Stomach (tissue), 9 donors: ENCODE results near the gene TBCK. TPM values are rescaled to one million over a fixed set of nuclear protein-coding genes. Genes with fewer than 3 reads are reported as not detected.

ENCODE experiments used
- DNase-seq, 2 donors: peaks; one replicate each; pipeline versions ENCODE4 v3.0.0 to v3.0.0-alpha.2; 2013 to 2019
- H3K27ac ChIP-seq, 5 donors: fragments of 200-600 bp in 4 of 5; sonication (generic) in 4 of 5; one replicate each; pipeline ENCODE4 v1.5.1; 2013 to 2019; ENCODE audit warnings: mild to moderate bottlenecking in 1 of 5, moderate library complexity in 1 of 5
- H3K27me3 ChIP-seq, 3 donors: fragments of 200-600 bp; sonication (generic); one replicate each; pipeline ENCODE4 v1.5.1; 2017 to 2019; ENCODE audit warnings: mixed run types in 1 of 3
- H3K36me3 ChIP-seq, 4 donors: fragments of 200-600 bp; sonication (generic); 1 replicate in 3 of 4; 2 replicates in 1 of 4; pipeline ENCODE4 v1.5.1; 2016 to 2019
- H3K4me1 ChIP-seq, 4 donors: fragments of 200-600 bp; sonication (generic); one replicate each; pipeline ENCODE4 v1.5.1; 2016 to 2019
- H3K4me3 ChIP-seq, 4 donors: fragments of 200-600 bp; sonication (generic) in 3 of 4; one replicate each; pipeline ENCODE4 v1.5.1; 2016 to 2019; ENCODE audit warnings: mild to moderate bottlenecking in 1 of 4
- H3K9me3 ChIP-seq, 4 donors: fragments of 200-600 bp; sonication (generic); one replicate each; pipeline ENCODE4 v1.5.1; 2016 to 2019
- CTCF ChIP-seq, 7 experiments: fragments of 450-650 bp in 4 of 7; fragments of 200-600 bp in 3 of 7; sonication (generic) in 3 of 7; IDR thresholded peaks; one replicate each; pipeline ENCODE4 v1.5.1; 2016 to 2019; ENCODE audit warnings: antibody characterized with exemption in 7 of 7, control low read depth in 2 of 7, mild to moderate bottlenecking in 1 of 7
- EP300 ChIP-seq: sonication (generic); formaldehyde crosslinking; IDR thresholded peaks from one replicate; pipeline ENCODE4 v1.6.1; 2017; ENCODE audit warnings: antibody characterized with exemption
- POLR2A ChIP-seq, 4 donors: fragments of 450-650 bp; IDR thresholded peaks; one replicate each; pipeline ENCODE4 v1.6.1; 2016; ENCODE audit warnings: antibody characterized with exemption in 4 of 4, control low read depth in 2 of 4, mild to moderate bottlenecking in 1 of 4, moderate library complexity in 1 of 4
- POLR2AphosphoS5 ChIP-seq, 3 donors: sonication (generic); formaldehyde crosslinking; IDR thresholded peaks; one replicate each; pipeline ENCODE4 v1.6.1; 2016; ENCODE audit warnings: antibody characterized with exemption in 3 of 3
- WGBS, 5 donors: extraction: QIAGEN DNeasy Blood & Tissue Kit in 3 of 5; methylation state at CpG; one replicate each; pipeline versions ENCODE4 v1.1.5 to v1.1.7; 2013 to 2018; 5-methylcytosine and 5-hydroxymethylcytosine counted together
- intact Hi-C: fragments of 100-400 bp; cut with DNase I; formaldehyde crosslinking; loops from one replicate; pipeline ENCODE4 v1.15.1; 2023; ENCODE audit warnings: low total_unique reads
- polyA plus RNA-seq, 3 donors: library from polyadenylated mRNA; stranded (reverse); fragments of 200-250 nt; gene quantifications; one replicate each; pipeline ENCODE4 v1.2.3, GENCODE V29; 2013
- total RNA-seq, 5 donors: library from RNA; depleted of rRNA; stranded (reverse); fragments of >200 nt; gene quantifications; one replicate each; pipeline versions ENCODE4 v1.1.0 to v1.2.3, GENCODE V29; 2014 to 2016
- donor health status: healthy with polysubstance abuse.
- donor health status: Bipolar disorder and iron deficiency.
- donor health status: healthy.

Gene TBCK
- total and polyA plus RNA-seq, 8 donors, result 3.2 to 140 (median 28.0) TPM

GRCh38 chr4:106096454-106096853 is 219.6 kb downstream of the TBCK start:
- H3K27me3 ChIP-seq, result no peaks in the 10 kb centered on the region
- H3K4me1 ChIP-seq, result no peaks in the 10 kb centered on the region
- peaks cover under 1 to 12% (median 8%) of the 10 kb centered on the region in 4 donors for H3K9me3 ChIP-seq
- no peak overlapping the region for H3K27ac ChIP-seq
- peaks cover 9 to 33% (median 28%) of the 10 kb centered on the region in 4 donors for H3K36me3 ChIP-seq
- intact Hi-C loops, result no loop called here
- TF ChIP-seq POLR2A (IDR thresholded peaks at IDR 0.05) (no peak), POLR2AphosphoS5 (IDR thresholded peaks at IDR 0.05) (no peak), CTCF (IDR thresholded peaks at IDR 0.05) (no peak), EP300 (no peak)
- DNase-seq, result no peak
- WGBS, 5 donors, result 65 to 83% (median 75%) methylated on average over 1 of the region's 1 CpG
- no peak overlapping the region for H3K4me3 ChIP-seq

- 47 to 64% (median 61%) methylated on average over 2 of the region's 2 CpGs for WGBS, 5 donors
- Histone ChIP-seq H3K27me3 (no peaks in the 10 kb centered on the region), H3K36me3 (peaks cover 16 to 43% (median 39%) of the 10 kb centered on the region in 4 donors), H3K4me3 (no peak overlapping the region), H3K4me1 (no peaks in the 10 kb centered on the region), H3K9me3 (peaks cover 11 to 23% (median 18%) of the 10 kb centered on the region in 4 donors), H3K27ac (no peak overlapping the region)
- intact Hi-C loops, result no loop called here
- TF ChIP-seq CTCF (IDR thresholded peaks at IDR 0.05), result no peak
- no peak for TF ChIP-seq POLR2A (IDR thresholded peaks at IDR 0.05)
- no peak for TF ChIP-seq POLR2AphosphoS5 (IDR thresholded peaks at IDR 0.05)
- TF ChIP-seq EP300, result no peak
- DNase-seq, result no peak
These were observed 220.6 kb downstream of the TBCK start for GRCh38 chr4:106095408-106095807.

- Histone ChIP-seq H3K9me3 (peaks cover 14 to 50% (median 37%) of the 10 kb centered on the region in 4 donors), H3K4me1 (no peaks in the 10 kb centered on the region), H3K36me3 (peaks cover 16 to 66% (median 61%) of the 10 kb centered on the region in 4 donors), H3K27me3 (no peaks in the 10 kb centered on the region), H3K27ac (no peak overlapping the region), H3K4me3 (no peak overlapping the region)
- TF ChIP-seq CTCF (IDR thresholded peaks at IDR 0.05) (no peak), POLR2A (IDR thresholded peaks at IDR 0.05) (no peak), POLR2AphosphoS5 (IDR thresholded peaks at IDR 0.05) (no peak), EP300 (no peak)
- intact Hi-C loops, result no loop called here
- WGBS, 5 donors, result 92 to 100% (median 99%) methylated on average over 8 to 24 of the region's 24 CpGs
- DNase-seq, result no peak
These were observed 223.5 kb downstream of the TBCK start for GRCh38 chr4:106092361-106093040.

- H3K9me3 ChIP-seq, result peaks cover 14 to 59% (median 38%) of the 10 kb centered on the region in 4 donors
- peaks cover 16 to 71% (median 61%) of the 10 kb centered on the region in 4 donors for H3K36me3 ChIP-seq
- intact Hi-C loops, result no loop called here
- DNase-seq, result no peak
- no peaks in the 10 kb centered on the region for H3K4me1 ChIP-seq
- H3K27me3 ChIP-seq, result no peaks in the 10 kb centered on the region
- H3K27ac ChIP-seq, result no peak overlapping the region
- TF ChIP-seq EP300 (no peak), POLR2AphosphoS5 (IDR thresholded peaks at IDR 0.05) (no peak)
- no peak overlapping the region for H3K4me3 ChIP-seq
These were observed 225.2 kb downstream of the TBCK start for GRCh38 chr4:106090826-106091225.

GRCh38 chr4:106083065-106083464 is 232.9 kb downstream of the TBCK start:
- TF ChIP-seq POLR2A (IDR thresholded peaks at IDR 0.05) (no peak), CTCF (IDR thresholded peaks at IDR 0.05) (no peak), EP300 (no peak), POLR2AphosphoS5 (IDR thresholded peaks at IDR 0.05) (no peak)
- 90 to 100% (median 99%) methylated on average over 2 to 8 of the region's 8 CpGs for WGBS, 5 donors
- H3K27me3 ChIP-seq, result no peaks in the 10 kb centered on the region
- no peaks in the 10 kb centered on the region for H3K4me1 ChIP-seq
- intact Hi-C loops, result no loop called here
- peaks cover 0 to 74% (median 26%) of the 10 kb centered on the region in 4 donors for H3K36me3 ChIP-seq
- no peak for DNase-seq
- no peak overlapping the region for H3K27ac ChIP-seq
- H3K9me3 ChIP-seq, result peaks cover 0 to 48% (median 27%) of the 10 kb centered on the region in 4 donors
- no peak overlapping the region for H3K4me3 ChIP-seq
